DMS153 treated with DMSO at 0.1 percent for 48 hours (cell line): Measurements from ENCODE around the gene KRT8.

Source experiments
- DNase-seq: peaks from one replicate; lab custom pipeline; 2025; ENCODE audit not compliant: unreplicated experiment; lab: John Stamatoyannopoulos, UW

KRT8 gene

DNA sequence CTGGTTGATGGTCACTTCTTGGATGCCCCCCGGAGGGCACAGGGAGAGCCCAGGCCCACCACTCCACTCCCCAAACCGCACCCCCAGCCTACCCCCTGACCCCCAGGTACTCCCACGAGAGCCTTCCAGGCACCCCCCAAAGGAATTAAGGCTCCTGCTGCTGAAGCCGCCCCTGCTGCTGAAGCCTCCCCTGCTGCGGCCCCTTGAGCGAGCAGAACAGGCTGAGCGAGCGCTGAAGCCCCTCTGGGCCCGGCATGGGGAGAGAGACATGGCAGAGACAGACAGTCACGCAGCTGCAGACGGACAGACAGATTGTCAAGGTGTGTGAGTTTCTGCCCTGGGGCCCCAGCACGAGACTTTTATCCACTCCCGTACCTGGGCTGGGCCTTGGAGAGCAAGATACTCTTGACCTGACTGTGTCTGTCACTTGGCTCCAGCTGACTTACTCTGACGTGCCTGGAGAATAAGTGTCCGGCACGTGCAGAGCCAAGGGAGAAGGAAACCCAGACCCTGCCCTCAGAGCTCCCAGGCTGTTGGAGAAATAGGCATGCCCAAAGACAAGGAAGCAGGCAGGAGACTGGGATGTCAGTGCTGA lies 56.1 kb downstream of the KRT8 start, which contains the start of gene KRT78:
Gene KRT78, minus strand, starts transcription at position 334 of the 595 bp plus-strand sequence. Its CDS starts 64 bp downstream, at position 270.
- no peak for DNase-seq

- no peak for DNase-seq
Measured at GRCh38 chr12:52847335-52848102, 57.4 kb downstream of the KRT8 start.
